Measurements from ENCODE around the gene EPM2AIP1.
"Not testable (repeated sequence)": the region's sequence is repeated elsewhere in the genome, so short reads cannot be mapped to it uniquely, and the experiment has no call there.

EPM2AIP1 gene

GRCh38 chr3:36993326-36994283 lies 674 bp upstream of the EPM2AIP1 start, which contains the start of gene MLH1:
MLH1 (plus strand) TSS chr3:36993518; CDS start chr3:36993548, 30 bp downstream.
- DNase-seq (ENCODE audit: low read depth in 2 of 2): peak; percentile 91 to 95

- peak; percentile 7 to 12 for DNase-seq (ENCODE audit: low read depth in 2 of 2)
Measured at GRCh38 chr3:36991923-36992805, 767 bp downstream of the EPM2AIP1 start.

GRCh38 chr3:36991147-36991546 lies 1.8 kb downstream of the EPM2AIP1 start:
- DNase-seq (ENCODE audit: low read depth in 2 of 2): peak in 1 of 2 donors; percentile 23

- DNase-seq (ENCODE audit: low read depth in 2 of 2): no peak
Measured at GRCh38 chr3:36989568-36989967, 3.4 kb downstream of the EPM2AIP1 start.

GRCh38 chr3:36989005-36989404 lies 3.9 kb downstream of the EPM2AIP1 start:
- no peak for DNase-seq (ENCODE audit: low read depth in 2 of 2)

- DNase-seq (ENCODE audit: low read depth in 2 of 2): no peak
Measured at GRCh38 chr3:36988356-36988755, 4.6 kb downstream of the EPM2AIP1 start.

GRCh38 chr3:36981006-36981405 lies 11.9 kb downstream of the EPM2AIP1 start:
- DNase-seq (ENCODE audit: low read depth in 2 of 2): no peak

GRCh38 chr3:36973139-36973538 lies 19.8 kb downstream of the EPM2AIP1 start:
- DNase-seq (ENCODE audit: low read depth in 2 of 2): no peak

GRCh38 chr3:36972163-36972562 lies 20.8 kb downstream of the EPM2AIP1 start:
- no peak for DNase-seq (ENCODE audit: low read depth in 2 of 2)

GRCh38 chr3:36969540-36970432 lies 23.1 kb downstream of the EPM2AIP1 start:
- DNase-seq (ENCODE audit: low read depth in 2 of 2): peak; percentile 14 to 27

GRCh38 chr3:36969085-36969484 lies 23.8 kb downstream of the EPM2AIP1 start:
- DNase-seq (ENCODE audit: low read depth in 2 of 2): no peak

- DNase-seq (ENCODE audit: low read depth in 2 of 2): no peak
Measured at GRCh38 chr3:36965440-36965839, 27.5 kb downstream of the EPM2AIP1 start.

GRCh38 chr3:36964817-36965216 lies 28.1 kb downstream of the EPM2AIP1 start:
- DNase-seq (ENCODE audit: low read depth in 2 of 2): no peak

GRCh38 chr3:36964331-36964730 lies 28.6 kb downstream of the EPM2AIP1 start:
- no peak for DNase-seq (ENCODE audit: low read depth in 2 of 2)

- not testable (repeated sequence) for DNase-seq (ENCODE audit: low read depth in 2 of 2)
Measured at GRCh38 chr3:36963008-36963407, 29.9 kb downstream of the EPM2AIP1 start.

GRCh38 chr3:36960502-36960901 lies 32.4 kb downstream of the EPM2AIP1 start:
- no peak for DNase-seq (ENCODE audit: low read depth in 2 of 2)

- no peak for DNase-seq (ENCODE audit: low read depth in 2 of 2)
Measured at GRCh38 chr3:36959821-36960220, 33.1 kb downstream of the EPM2AIP1 start.

GRCh38 chr3:36957862-36958686 lies 34.9 kb downstream of the EPM2AIP1 start:
- DNase-seq (ENCODE audit: low read depth in 2 of 2): no peak

GRCh38 chr3:36957063-36957462 lies 35.9 kb downstream of the EPM2AIP1 start:
- no peak for DNase-seq (ENCODE audit: low read depth in 2 of 2)

- no peak for DNase-seq (ENCODE audit: low read depth in 2 of 2)
Measured at GRCh38 chr3:36956155-36956554, 36.8 kb downstream of the EPM2AIP1 start.

All from stimulated activated CD4-positive, alpha-beta T cell treated with anti-CD3 and anti-CD28 coated beads, Interleukin-4, amount 100 ng/mL, for 48 hours (primary cell).